Lung (tissue), 12 donors: ENCODE data around the gene PAPPA2. TPM values are rescaled to one million over a fixed set of nuclear protein-coding genes. Genes with fewer than 3 reads are reported as not detected.
A peak's percentile ranks its signal among the peaks of the same experiment; 100 is the strongest.

Experiments
- ATAC-seq: fragments of 200-7000 bp; cut with Tn5 transposase; one replicate; pipeline ENCODE4 v1.9.1; 2020; ENCODE audit warnings: moderate number of reproducible peaks; ENCODE audit not compliant: insufficient read depth, low FRiP score
- DNase-seq, 3 donors: peaks; one replicate each; pipeline ENCODE4 v3.0.0-alpha.2; 2013 to 2017
- H3K27ac ChIP-seq, 2 donors: one replicate each; pipeline ENCODE4 v1.5.1; 2013; ENCODE audit warnings: mild to moderate bottlenecking in 2 of 2, moderate library complexity in 2 of 2, control low read depth in 1 of 2, inconsistent platforms in 1 of 2, low read depth in 1 of 2, low read length in 1 of 2
- H3K27me3 ChIP-seq, 3 donors: one replicate each; pipeline ENCODE4 v1.5.1; 2013; ENCODE audit warnings: low read length in 2 of 3; ENCODE audit not compliant: control insufficient read depth in 3 of 3, insufficient read depth in 3 of 3
- H3K36me3 ChIP-seq, 4 donors: one replicate each; pipeline ENCODE4 v1.5.1; 2013; ENCODE audit warnings: low read length in 4 of 4, mild to moderate bottlenecking in 1 of 4, moderate library complexity in 1 of 4; ENCODE audit not compliant: control insufficient read depth in 4 of 4, insufficient read depth in 4 of 4
- H3K4me1 ChIP-seq, 5 donors: one replicate each; pipeline ENCODE4 v1.5.1; 2013; ENCODE audit warnings: low read length in 5 of 5, mild to moderate bottlenecking in 2 of 5, moderate library complexity in 1 of 5; ENCODE audit not compliant: control insufficient read depth in 5 of 5, insufficient read depth in 5 of 5
- H3K4me3 ChIP-seq: one replicate; pipeline ENCODE4 v1.5.1; 2013; ENCODE audit warnings: mild to moderate bottlenecking, control low read depth, moderate library complexity
- H3K9ac ChIP-seq, 2 donors: one replicate each; pipeline ENCODE4 v1.5.1; 2013; ENCODE audit warnings: low read length in 2 of 2, control low read depth in 1 of 2; ENCODE audit not compliant: insufficient read depth in 1 of 2
- H3K9me3 ChIP-seq, 4 donors: one replicate each; pipeline ENCODE4 v1.5.1; 2013; ENCODE audit warnings: low read length in 3 of 4, mild to moderate bottlenecking in 1 of 4, moderate library complexity in 1 of 4; ENCODE audit not compliant: control insufficient read depth in 4 of 4, insufficient read depth in 3 of 4
- CTCF ChIP-seq: IDR thresholded peaks from 2 replicates; pipeline ENCODE4 v1.5.1; 2012; ENCODE audit warnings: mild to moderate bottlenecking; ENCODE audit errors: control extremely low read depth, extremely low read depth
- WGBS, 2 donors: extraction: QIAGEN DNeasy Blood & Tissue Kit; methylation state at CpG; one replicate each; pipeline ENCODE4 v1.1.7; 2013; 5-methylcytosine and 5-hydroxymethylcytosine counted together
- polyA plus RNA-seq, 2 donors: library from polyadenylated mRNA; stranded (reverse); fragments of 200-250 nt; gene quantifications; one replicate each; pipeline ENCODE4 v1.2.1, GENCODE V29; 2013
- total RNA-seq, 2 donors: library from RNA; depleted of rRNA in 1 of 2; stranded (reverse); fragments of >200 nt in 1 of 2; gene quantifications; one replicate each; pipeline ENCODE4 v1.2.1, GENCODE V29; 2014 to 2021
- donor health status: control.
- donor health status: control.
- donor health status: Bipolar disorder and iron deficiency.
- donor health status: healthy.
- donor health status: DM: yes; HTN: yes; CAD: no.

Gene PAPPA2
- total and polyA plus RNA-seq, 4 donors = 0.02 to 0.55 (median 0.32) TPM

DNA sequence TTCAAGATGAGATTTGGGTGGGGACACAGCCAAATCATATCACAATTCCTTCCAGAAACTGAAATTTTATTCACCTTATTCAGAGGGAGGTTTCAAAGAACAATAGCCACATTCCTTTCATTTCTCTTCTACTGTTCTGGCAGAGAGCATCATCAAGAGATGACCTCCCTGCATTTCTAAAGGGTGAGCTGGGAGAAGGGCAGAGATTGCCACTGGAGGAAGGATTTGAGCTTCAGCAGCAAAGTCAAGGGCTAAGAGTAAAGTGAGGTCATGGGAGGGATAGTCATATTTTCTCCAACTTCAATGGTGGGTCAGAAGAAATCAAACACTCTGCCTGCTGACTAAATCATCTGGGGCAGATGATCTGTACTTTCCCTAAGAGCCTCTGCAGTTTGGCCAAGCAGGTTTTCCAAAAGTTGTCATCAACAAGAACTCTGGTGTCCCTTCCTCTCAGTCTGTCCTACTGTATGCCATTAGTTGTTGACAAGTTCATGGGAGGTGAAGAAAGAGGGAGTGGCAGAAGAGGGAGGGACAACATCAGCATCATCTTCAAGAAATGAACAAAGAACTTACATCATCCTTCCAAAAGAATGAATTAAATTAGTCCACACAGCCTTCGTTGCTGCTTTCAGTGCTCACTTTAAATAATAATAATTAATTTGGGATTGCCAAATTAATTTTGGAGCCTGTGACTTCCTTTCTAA lies 403.2 kb downstream of the PAPPA2 start:
- Histone ChIP-seq H3K27me3 (no peaks in the 10 kb centered on the region), H3K9me3 (no peaks in the 10 kb centered on the region), H3K4me3 (no peak overlapping the region), H3K27ac (no peak overlapping the region), H3K9ac (no peak overlapping the region), H3K4me1 (peaks cover 0 to 1% (median 0%) of the 10 kb centered on the region in 5 donors), H3K36me3 (no peaks in the 10 kb centered on the region)
- WGBS, 2 donors = 79 to 93% methylated on average over 1 of the region's 1 CpG
- TF ChIP-seq CTCF = no peak
- DNase-seq (no peak), ATAC-seq (no peak)

DNA sequence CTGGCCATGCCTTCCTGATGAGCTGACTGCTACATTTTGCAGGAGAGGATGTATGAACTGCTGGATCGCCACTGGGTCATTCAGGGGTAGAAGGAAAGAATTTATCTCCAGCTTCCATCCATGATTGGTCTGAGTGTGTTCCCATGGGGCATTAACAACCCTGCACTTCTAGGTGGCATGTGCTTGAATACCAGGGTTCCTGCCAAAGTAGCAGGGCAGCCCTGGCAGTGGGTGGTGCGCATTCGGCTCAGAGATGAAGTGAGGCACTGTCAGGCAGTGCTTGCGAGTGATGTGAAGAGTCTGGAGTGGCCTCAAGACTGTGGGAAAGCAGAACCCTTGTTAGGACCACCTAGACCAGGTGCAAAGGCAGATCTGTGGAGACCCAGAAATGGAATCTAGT lies 406.6 kb downstream of the PAPPA2 start:
- no peak overlapping the region for H3K27ac ChIP-seq
- ATAC-seq (no peak), DNase-seq (peak in 2 of 3 donors; percentile 8 to 17)
- no peaks in the 10 kb centered on the region for H3K4me1 ChIP-seq
- H3K9ac ChIP-seq = no peak overlapping the region
- no peaks in the 10 kb centered on the region for H3K36me3 ChIP-seq
- TF ChIP-seq CTCF = no peak
- no peaks in the 10 kb centered on the region for H3K27me3 ChIP-seq
- H3K9me3 ChIP-seq = peaks cover 0 to 2% (median 0%) of the 10 kb centered on the region in 4 donors
- no peak overlapping the region for H3K4me3 ChIP-seq
- WGBS, 2 donors = 85 to 90% methylated on average over 4 of the region's 4 CpGs

DNA sequence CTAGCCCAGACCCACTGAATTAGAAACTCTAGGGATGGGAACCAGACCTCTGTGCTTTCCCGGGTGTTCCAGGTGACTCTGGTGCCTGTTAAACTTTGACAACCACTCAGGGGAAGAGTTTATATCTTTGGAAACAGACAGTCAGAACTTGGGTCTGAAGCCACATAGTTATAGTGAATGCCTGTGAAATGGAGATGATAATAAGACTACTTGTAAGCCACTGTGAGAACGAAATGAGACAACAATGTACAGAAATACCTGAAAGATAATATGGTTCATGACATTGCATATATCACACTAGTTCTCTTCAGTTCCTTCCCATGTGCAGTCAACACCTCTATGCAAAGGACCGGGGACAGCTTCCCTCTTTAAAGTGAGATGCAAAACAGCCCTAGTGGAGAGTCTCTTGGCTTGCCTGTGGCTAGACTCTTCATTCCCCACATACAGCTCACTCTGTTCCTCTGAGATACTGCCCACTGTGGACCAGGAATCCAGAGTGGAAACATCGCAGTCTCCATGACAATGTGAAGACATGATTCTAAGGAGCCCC lies 414.1 kb downstream of the PAPPA2 start:
- no peak for DNase-seq

More for the DNA sequence above, 414.1 kb downstream of the PAPPA2 start:
- WGBS, 2 donors = 81 to 87% methylated on average over 4 of the region's 4 CpGs
- H3K9me3 ChIP-seq = peaks cover 0 to 2% (median 0%) of the 10 kb centered on the region in 4 donors
- no peak overlapping the region for H3K4me3 ChIP-seq
- no peaks in the 10 kb centered on the region for H3K27me3 ChIP-seq
- no peaks in the 10 kb centered on the region for H3K4me1 ChIP-seq
- ATAC-seq = no peak
- no peaks in the 10 kb centered on the region for H3K36me3 ChIP-seq
- no peak overlapping the region for H3K27ac ChIP-seq
- TF ChIP-seq CTCF = no peak
- H3K9ac ChIP-seq = no peak overlapping the region
